Progenitor cell of endocrine pancreas (in vitro differentiated cells): Measurements from ENCODE around the gene DIP2C. TPM values are rescaled to one million over a fixed set of nuclear protein-coding genes. Genes with fewer than 3 reads are reported as not detected.

Experiments used
- DNase-seq: peaks from one replicate; pipeline ENCODE4 v3.0.0; 2021; ENCODE audit warnings: low spot score; ENCODE audit not compliant: unreplicated experiment
- H3K27ac Mint-ChIP-seq: 2 replicates; pipeline ENCODE4 v1.8.0; 2021; ENCODE audit warnings: mild to moderate bottlenecking, moderate library complexity, mixed read lengths
- H3K27me3 Mint-ChIP-seq: 2 replicates; pipeline ENCODE4 v1.8.0; 2021; ENCODE audit warnings: mixed read lengths
- H3K36me3 Mint-ChIP-seq: 2 replicates; pipeline ENCODE4 v1.8.0; 2022; ENCODE audit warnings: mixed read lengths; ENCODE audit not compliant: insufficient read depth
- H3K4me1 Mint-ChIP-seq: 2 replicates; pipeline ENCODE4 v1.8.0; 2021; ENCODE audit warnings: low read depth, mixed read lengths
- H3K4me3 Mint-ChIP-seq: 2 replicates; pipeline ENCODE4 v1.8.0; 2021; ENCODE audit warnings: low read depth, mild to moderate bottlenecking, moderate library complexity, mixed read lengths
- H3K9me3 Mint-ChIP-seq: 2 replicates; pipeline ENCODE4 v1.8.0; 2021; ENCODE audit warnings: low read depth, mixed read lengths
- total RNA-seq: library from RNA; stranded (reverse); gene quantifications from 2 replicates; pipeline ENCODE4 v1.2.1, GENCODE V29; 2021
- TF ChIP-seq, protein P1 (sequence below): fragments of 200-600 bp; sonication (generic); IDR thresholded peaks from one replicate; pipeline ENCODE4 v1.5.0; 2021; ENCODE audit warnings: antibody characterized with exemption, mild to moderate bottlenecking; ENCODE audit not compliant: unreplicated experiment

Gene DIP2C
- total RNA-seq, 1 donor from 2014 or later, result 27.2 TPM

GRCh38 chr10:593901-594457 is 95.5 kb downstream of the DIP2C start:
- no peak for DNase-seq
- no peaks in the 10 kb centered on the region for H3K9me3 Mint-ChIP-seq
- peaks cover 3% of the 10 kb centered on the region for H3K36me3 Mint-ChIP-seq
- H3K27me3 Mint-ChIP-seq, result no peaks in the 10 kb centered on the region
- H3K27ac Mint-ChIP-seq, result peak overlapping the region; percentile 30
- TF ChIP-seq, protein P1, sequence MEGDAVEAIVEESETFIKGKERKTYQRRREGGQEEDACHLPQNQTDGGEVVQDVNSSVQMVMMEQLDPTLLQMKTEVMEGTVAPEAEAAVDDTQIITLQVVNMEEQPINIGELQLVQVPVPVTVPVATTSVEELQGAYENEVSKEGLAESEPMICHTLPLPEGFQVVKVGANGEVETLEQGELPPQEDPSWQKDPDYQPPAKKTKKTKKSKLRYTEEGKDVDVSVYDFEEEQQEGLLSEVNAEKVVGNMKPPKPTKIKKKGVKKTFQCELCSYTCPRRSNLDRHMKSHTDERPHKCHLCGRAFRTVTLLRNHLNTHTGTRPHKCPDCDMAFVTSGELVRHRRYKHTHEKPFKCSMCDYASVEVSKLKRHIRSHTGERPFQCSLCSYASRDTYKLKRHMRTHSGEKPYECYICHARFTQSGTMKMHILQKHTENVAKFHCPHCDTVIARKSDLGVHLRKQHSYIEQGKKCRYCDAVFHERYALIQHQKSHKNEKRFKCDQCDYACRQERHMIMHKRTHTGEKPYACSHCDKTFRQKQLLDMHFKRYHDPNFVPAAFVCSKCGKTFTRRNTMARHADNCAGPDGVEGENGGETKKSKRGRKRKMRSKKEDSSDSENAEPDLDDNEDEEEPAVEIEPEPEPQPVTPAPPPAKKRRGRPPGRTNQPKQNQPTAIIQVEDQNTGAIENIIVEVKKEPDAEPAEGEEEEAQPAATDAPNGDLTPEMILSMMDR, result no peak
- H3K4me1 Mint-ChIP-seq, result peaks cover 14% of the 10 kb centered on the region
- H3K4me3 Mint-ChIP-seq, result no peak overlapping the region

DNA sequence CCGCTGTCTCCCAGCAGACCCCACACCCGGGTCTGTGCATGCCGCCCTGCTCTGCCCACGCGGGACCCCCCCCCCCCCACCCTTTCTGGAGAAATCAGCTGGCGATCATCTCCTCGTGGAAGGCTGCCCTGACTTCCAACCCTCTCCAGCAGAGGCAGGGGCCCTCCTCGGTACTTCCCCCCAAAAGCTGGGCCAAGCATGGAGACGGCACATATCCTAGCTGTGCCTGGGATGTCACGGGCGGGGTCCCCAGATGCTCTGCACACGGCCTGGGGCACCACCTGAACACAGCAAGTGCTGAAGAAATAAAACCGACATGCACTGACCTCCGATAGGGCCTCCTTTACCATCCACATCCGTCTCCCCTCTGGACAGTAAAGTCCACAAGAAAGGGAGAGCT is 96.0 kb downstream of the DIP2C start:
- Mint-ChIP-seq H3K27ac (no peak overlapping the region), H3K27me3 (no peaks in the 10 kb centered on the region), H3K9me3 (no peaks in the 10 kb centered on the region)

DNA sequence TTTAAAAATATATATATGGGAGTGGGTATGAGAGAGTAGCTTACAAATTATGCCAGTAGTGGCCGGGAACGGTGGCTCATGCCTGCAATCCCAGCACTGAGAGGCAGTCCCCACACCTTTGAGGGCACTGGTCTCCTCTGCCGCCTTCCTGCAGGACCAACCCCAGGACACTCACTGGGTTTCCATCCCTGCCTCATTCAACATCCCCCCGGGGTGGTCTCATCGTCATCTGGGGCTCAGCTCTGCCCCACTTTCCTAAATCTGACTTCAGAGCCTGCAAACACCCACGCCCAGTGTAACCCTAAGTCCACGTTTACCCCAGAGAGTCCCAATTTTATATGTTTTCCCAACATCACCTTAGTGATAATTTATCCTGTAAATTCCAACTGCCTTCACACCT is 96.5 kb downstream of the DIP2C start:
- TF ChIP-seq, protein P1, result no peak
- Mint-ChIP-seq H3K27me3 (no peaks in the 10 kb centered on the region), H3K9me3 (no peaks in the 10 kb centered on the region), H3K27ac (peak overlapping the region; percentile 70), H3K4me1 (peaks cover 14% of the 10 kb centered on the region), H3K4me3 (no peak overlapping the region), H3K36me3 (peaks cover 3% of the 10 kb centered on the region)
- no peak for DNase-seq

More for the DNA sequence above, 96.0 kb downstream of the DIP2C start:
- Mint-ChIP-seq H3K4me1 (peaks cover 13% of the 10 kb centered on the region), H3K4me3 (no peak overlapping the region), H3K36me3 (peaks cover 3% of the 10 kb centered on the region)
- TF ChIP-seq, protein P1, result no peak
- no peak for DNase-seq

DNA sequence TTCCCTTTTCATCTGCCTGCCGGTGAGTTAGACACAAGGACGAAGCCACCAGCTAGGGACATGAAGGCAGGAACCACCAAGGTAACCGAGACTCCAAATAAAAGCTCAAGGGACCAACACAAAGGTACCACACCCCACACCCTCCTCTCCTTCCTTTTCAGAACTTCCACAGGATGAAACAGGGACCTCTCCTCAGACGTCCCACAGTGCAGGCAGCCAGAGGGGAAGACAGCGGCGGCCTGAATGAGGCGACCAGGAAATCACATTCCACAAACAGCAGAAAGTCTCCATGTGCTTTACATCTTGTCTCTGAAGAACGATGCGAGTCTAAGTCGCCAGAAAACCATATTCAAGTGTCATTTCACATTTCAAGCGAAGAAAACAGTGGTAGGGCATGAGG is 97.8 kb downstream of the DIP2C start:
- Mint-ChIP-seq H3K27ac (peak overlapping the region; percentile 15), H3K27me3 (no peaks in the 10 kb centered on the region), H3K36me3 (peaks cover 3% of the 10 kb centered on the region), H3K9me3 (no peaks in the 10 kb centered on the region), H3K4me3 (no peak overlapping the region), H3K4me1 (peaks cover 14% of the 10 kb centered on the region)
- TF ChIP-seq, protein P1, result no peak
- no peak for DNase-seq

GRCh38 chr10:590721-591120 is 98.7 kb downstream of the DIP2C start:
- H3K4me3 Mint-ChIP-seq, result no peak overlapping the region
- TF ChIP-seq, protein P1, result no peak
- H3K4me1 Mint-ChIP-seq, result peaks cover 16% of the 10 kb centered on the region
- peak overlapping the region; percentile 37 for H3K27ac Mint-ChIP-seq
- DNase-seq, result no peak
- H3K9me3 Mint-ChIP-seq, result no peaks in the 10 kb centered on the region
- peaks cover 3% of the 10 kb centered on the region for H3K36me3 Mint-ChIP-seq
- H3K27me3 Mint-ChIP-seq, result no peaks in the 10 kb centered on the region
